Measurements from ENCODE around the gene TIGIT. TPM values are rescaled to one million over a fixed set of nuclear protein-coding genes. Genes with fewer than 3 reads are reported as not detected.

Gene TIGIT
- total and polyA plus RNA-seq, 2 experiments from 2014 or later: 0.07 to 0.50 TPM

GRCh38 chr3:114270019-114270418 is 23.8 kb upstream of the TIGIT start:
- Mint-ChIP-seq H3K4me1 (no peaks in the 10 kb centered on the region), H3K27ac (no peak overlapping the region), H3K4me3 (no peak overlapping the region), H3K36me3 (ENCODE audit: low read depth) (peaks cover 19% of the 10 kb centered on the region), H3K27me3 (ENCODE audit: insufficient read depth, low read depth, poor library complexity) (peaks cover 7% of the 10 kb centered on the region), H3K9me3 (peaks cover 39% of the 10 kb centered on the region)
- no peak for TF ChIP-seq JUNB (IDR thresholded peaks at IDR 0.05; ENCODE audit: unreplicated experiment)
- no peak for TF ChIP-seq ETS1 (IDR thresholded peaks at IDR 0.05)
- no peak for ATAC-seq
- Histone ChIP-seq H3K79me2 (replicated peaks; ENCODE audit: insufficient read depth) (no peaks in the 10 kb centered on the region), H4K20me1 (replicated peaks; ENCODE audit: insufficient read depth) (no peaks in the 10 kb centered on the region), H2AFZ (no peak overlapping the region; the same call in 1 of the 2 replicates), H3K4me1 (ENCODE audit: insufficient read depth) (no peaks in the 10 kb centered on the region), H3F3A (replicated peaks; ENCODE audit: low read depth) (no peaks in the 10 kb centered on the region), H3K36me3 (ENCODE audit: insufficient read depth) (no peaks in the 10 kb centered on the region; the same call in 1 of the 2 replicates), H3K4me2 (no peak overlapping the region), H3K9me2 (ENCODE audit: insufficient read depth) (0 out of 2 replicates have a peak, but pooled peaks cover 4% of the 10 kb centered on the region), H3K27me3 (ENCODE audit: insufficient read depth) (no peaks in the 10 kb centered on the region), H3K27ac (ENCODE audit: low read depth) (no peak overlapping the region), H3K4me3 (no peak overlapping the region)
- no peak for DNase-seq (ENCODE audit: low spot score)

GRCh38 chr3:114272271-114272670 is 21.6 kb upstream of the TIGIT start:
- DNase-seq (ENCODE audit: low spot score): no peak
- Mint-ChIP-seq H3K4me3 (no peak overlapping the region), H3K27me3 (ENCODE audit: insufficient read depth, low read depth, poor library complexity) (peaks cover 7% of the 10 kb centered on the region), H3K9me3 (peaks cover 47% of the 10 kb centered on the region), H3K4me1 (no peaks in the 10 kb centered on the region), H3K27ac (no peak overlapping the region), H3K36me3 (ENCODE audit: low read depth) (peaks cover 35% of the 10 kb centered on the region)
- no peaks in the 10 kb centered on the region; the same call in none of the 2 replicates for H3K36me3 ChIP-seq (ENCODE audit: insufficient read depth)
- H3K79me2 ChIP-seq (replicated peaks; ENCODE audit: insufficient read depth): no peaks in the 10 kb centered on the region
- peaks cover 12% of the 10 kb centered on the region; the same call in 1 of the 2 replicates for H3K9me2 ChIP-seq (ENCODE audit: insufficient read depth)
- H3F3A ChIP-seq (replicated peaks; ENCODE audit: low read depth): no peaks in the 10 kb centered on the region
- H3K27ac ChIP-seq (ENCODE audit: low read depth): no peak overlapping the region
- H3K27me3 ChIP-seq (ENCODE audit: insufficient read depth): no peaks in the 10 kb centered on the region
- ATAC-seq: no peak
- no peaks in the 10 kb centered on the region for H3K4me1 ChIP-seq (ENCODE audit: insufficient read depth)
- no peak overlapping the region for H3K4me2 ChIP-seq
- H4K20me1 ChIP-seq (replicated peaks; ENCODE audit: insufficient read depth): no peaks in the 10 kb centered on the region
- H2AFZ ChIP-seq: 0 out of 2 replicates have a peak overlapping the region, but pooled peaks have one; percentile 1
- no peak overlapping the region for H3K4me3 ChIP-seq
- TF ChIP-seq CTCF (conservative IDR thresholded peaks at IDR 0.05; ENCODE audit: low read depth in 2 of 2): no peak
- no peak for TF ChIP-seq STAT1 (IDR thresholded peaks at IDR 0.05; ENCODE audit: unreplicated experiment)
- TF ChIP-seq ETS1 (IDR thresholded peaks at IDR 0.05): no peak
- TF ChIP-seq REST (IDR thresholded peaks at IDR 0.05; ENCODE audit: unreplicated experiment): no peak
- no peak for TF ChIP-seq ZNF331 (CRISPR knock-in tag; IDR thresholded peaks at IDR 0.05; ENCODE audit: low read depth)
- no peak for TF ChIP-seq ZNF462 (CRISPR knock-in tag; IDR thresholded peaks at IDR 0.05)

Measured in GM23338 (cell line).